ENCODE measurements around the gene SNUPN.

Gene SNUPN

DNA sequence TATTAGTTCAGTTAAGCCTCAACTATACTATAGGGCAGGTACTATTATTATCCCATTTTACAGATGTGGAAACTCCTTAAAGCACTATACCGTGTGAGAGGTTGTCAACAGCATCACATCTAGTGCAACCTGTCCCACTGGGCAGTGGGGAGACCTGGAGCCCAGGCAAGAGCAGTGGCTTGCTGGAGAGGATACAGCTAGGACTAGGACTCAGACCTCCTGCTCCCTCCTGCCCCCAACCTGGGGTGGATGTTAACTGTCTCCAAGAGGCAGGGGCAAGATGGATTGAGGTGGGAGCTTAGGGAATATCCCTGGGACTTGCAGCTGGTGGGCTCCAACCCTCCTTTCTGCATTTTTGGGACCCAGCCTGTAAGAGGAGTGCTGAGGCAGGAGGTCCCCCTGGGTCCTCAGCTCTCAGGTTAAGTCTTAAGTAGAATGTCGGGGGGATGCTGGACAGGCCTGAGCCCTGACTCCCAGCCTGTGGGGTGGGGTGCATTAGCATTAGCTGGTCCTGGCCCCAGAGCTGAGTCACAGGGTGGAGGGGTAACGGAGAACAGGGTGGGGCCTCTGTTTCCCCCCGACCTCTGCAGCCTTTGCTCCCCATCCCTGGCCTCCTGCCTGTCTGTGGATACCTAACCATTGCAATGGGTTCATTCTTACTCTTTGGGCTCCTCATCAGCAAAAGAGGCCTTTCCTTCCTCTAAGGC, 28.8 kb upstream of the SNUPN start:
- DNase-seq (ENCODE audit: low read depth in 2 of 2): no peak

- DNase-seq (ENCODE audit: low read depth in 2 of 2): no peak
Measured at GRCh38 chr15:75653347-75653913, 27.9 kb upstream of the SNUPN start.

DNA sequence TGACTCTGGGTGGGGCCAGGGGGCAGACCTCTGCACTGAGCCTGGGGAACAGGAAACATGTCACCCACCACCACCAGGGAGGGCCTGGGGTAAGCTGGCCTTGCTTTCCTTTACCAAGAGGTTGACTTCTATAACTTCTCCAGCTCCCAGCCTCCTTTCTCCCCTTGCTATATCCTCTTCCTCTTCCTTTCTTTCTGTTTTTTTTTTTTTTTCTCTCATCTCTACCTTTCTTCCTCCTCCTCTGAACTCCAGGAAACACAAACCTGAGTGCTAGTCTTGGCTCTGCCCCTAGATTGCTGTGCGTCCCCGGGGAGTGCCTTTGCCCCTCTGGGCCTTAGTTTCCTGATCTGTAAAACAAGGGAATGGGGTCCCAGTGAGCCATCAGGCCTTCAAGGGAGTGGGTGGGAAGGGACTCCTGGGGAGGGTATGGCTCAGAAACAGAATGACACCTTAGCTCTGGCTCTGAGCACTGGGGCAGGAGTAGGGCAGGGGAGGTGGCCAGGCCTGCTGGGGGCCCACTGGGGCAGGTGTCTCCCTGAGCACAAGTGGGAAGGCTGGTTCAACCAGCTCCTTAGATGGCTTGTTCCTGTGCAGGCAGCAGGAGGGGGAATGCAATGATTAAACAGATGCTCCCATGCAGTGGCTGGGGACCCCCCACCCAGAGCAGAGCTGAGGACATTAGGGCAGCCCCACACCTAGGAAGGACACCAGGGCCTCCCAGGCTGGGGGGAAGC, 26.5 kb upstream of the SNUPN start:
- DNase-seq (ENCODE audit: low read depth in 2 of 2): no peak

DNA sequence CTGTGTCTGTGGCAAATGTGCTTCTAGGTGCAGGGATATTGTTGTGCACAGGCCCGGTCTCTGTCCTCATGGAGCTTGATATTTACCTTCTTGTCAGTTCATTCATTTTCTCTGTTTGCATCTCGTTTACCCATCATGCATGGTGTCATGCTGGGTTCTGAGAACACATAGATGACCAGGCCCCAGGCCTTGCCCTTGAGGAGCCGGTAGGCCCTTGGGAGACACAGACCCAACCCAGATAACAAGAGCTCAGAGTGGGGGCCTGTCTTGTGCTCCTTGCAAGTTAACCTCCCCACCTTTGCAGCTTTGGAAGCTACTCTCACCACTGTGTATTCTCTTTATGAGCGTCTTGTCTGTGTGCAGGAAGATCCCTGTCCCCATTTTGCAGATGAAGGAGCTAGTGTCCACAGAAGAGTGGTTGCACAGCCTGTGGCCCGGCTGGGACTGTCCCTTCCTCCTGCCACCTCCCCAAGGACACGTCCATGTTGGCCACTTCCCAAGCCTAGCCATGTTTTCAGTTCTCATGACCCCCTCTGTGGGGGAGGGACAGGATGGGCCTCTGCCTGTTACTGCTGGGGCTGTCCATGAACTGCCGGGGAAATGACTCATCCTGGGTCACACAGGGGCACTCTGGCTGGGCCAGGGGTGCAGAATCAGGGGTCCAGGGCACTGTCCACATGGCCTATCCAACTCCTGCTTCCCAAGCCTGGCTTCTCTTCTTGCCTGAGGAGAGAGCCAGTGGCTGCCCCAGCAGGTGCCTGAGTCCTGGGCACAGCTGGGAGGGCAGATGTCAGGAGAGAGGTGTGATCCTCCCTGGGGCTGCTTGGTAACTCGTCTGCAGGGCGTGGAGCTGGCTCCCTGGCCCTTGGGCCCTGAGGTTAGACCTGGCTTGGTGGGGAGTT, 25.6 kb upstream of the SNUPN start:
- DNase-seq (ENCODE audit: low read depth in 2 of 2): no peak

DNA sequence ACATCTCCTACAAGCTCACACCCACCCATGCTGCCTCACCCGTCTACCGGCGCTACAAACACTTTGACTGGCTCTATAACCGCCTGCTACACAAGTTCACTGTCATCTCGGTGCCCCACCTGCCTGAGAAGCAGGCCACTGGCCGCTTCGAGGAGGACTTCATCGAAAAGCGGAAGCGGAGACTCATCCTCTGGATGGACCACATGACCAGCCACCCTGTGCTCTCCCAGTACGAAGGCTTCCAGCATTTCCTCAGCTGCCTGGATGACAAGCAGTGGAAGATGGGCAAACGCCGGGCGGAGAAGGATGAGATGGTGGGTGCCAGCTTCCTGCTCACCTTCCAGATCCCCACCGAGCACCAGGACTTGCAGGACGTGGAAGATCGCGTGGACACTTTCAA, 24.3 kb upstream of the SNUPN start:
- no peak for DNase-seq (ENCODE audit: low read depth in 2 of 2)

- DNase-seq (ENCODE audit: low read depth in 2 of 2): no peak
Measured at GRCh38 chr15:75649045-75649761, 23.7 kb upstream of the SNUPN start.

- no peak for DNase-seq (ENCODE audit: low read depth in 2 of 2)
Measured at GRCh38 chr15:75648156-75649000, 22.9 kb upstream of the SNUPN start.

DNA sequence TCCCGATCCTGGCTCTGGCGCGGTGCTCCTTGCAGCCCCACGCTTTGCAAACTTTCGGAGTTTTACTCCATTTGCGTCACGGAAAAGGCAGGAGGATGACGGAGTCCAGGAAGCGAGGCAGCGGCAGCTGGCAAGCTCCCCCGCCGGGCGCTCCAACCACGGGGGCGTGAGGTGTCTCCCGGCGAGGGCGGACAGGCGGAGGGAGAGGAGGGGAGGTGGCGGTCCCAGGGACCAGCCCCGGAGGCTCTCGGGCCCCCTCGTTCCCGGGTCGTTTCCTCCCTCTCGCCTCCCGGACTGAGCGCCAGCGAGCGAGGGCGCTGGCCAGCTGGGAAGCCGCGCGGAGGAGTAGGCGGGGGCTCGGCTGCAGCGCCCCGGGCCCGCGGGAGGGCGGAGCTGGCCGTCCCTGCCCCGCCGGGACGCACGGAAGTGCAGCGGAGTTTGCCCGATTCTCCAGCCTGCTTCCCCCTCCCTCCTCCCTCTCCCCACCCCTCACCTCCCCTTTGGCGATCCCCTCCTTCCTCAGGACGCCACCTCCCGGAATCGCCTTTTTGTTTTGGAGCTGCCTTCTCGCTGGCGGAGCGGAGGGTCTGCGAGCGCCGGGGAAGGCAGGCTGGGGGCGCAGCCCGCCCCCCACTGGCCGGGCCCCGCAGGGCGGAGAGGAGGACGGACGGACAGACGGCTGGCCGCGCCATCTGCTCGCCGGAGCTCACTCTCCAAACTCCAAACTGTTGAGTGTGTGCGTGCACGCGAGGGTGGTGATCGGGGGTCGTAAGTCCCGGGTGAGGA, 22.0 kb upstream of the SNUPN start, which contains the start of gene SNX33:
Gene SNX33 (plus strand): TSS at position 543 of the 786 bp plus-strand sequence. CDS start 1,191 bp downstream, outside the sequence.
- peak; percentile 48 to 51 for DNase-seq (ENCODE audit: low read depth in 2 of 2)

DNA sequence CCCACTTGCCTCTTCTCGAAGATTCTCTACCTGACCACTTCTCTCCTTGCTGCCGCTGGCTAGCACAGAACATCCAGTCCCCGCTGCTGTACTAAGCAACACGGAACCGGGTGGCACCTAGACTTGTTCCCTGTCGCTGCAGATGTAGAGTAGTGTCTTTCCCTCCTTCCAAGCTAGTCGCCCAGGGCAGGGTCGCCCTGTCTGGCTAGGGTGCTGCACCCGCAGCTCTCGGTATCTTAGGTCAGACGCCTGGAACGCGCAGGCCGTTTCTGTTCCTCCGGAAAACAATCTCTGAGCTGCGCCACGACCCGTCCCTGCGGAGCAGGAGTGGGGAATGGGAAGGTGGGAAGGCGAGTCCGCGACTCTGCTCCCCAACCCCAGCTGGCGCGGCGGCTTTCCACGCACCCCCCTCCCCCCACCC, 21.4 kb upstream of the SNUPN start:
- no peak for DNase-seq (ENCODE audit: low read depth in 2 of 2)

GRCh38 chr15:75646112-75646943, 20.8 kb upstream of the SNUPN start:
- DNase-seq (ENCODE audit: low read depth in 2 of 2): no peak

GRCh38 chr15:75644376-75644775, 18.9 kb upstream of the SNUPN start:
- DNase-seq (ENCODE audit: low read depth in 2 of 2): no peak

GRCh38 chr15:75641603-75642002, 16.1 kb upstream of the SNUPN start:
- no peak for DNase-seq (ENCODE audit: low read depth in 2 of 2)

- DNase-seq (ENCODE audit: low read depth in 2 of 2): no peak
Measured at GRCh38 chr15:75641179-75641503, 15.6 kb upstream of the SNUPN start.

GRCh38 chr15:75640483-75641178, 15.1 kb upstream of the SNUPN start:
- DNase-seq (ENCODE audit: low read depth in 2 of 2): no peak

DNA sequence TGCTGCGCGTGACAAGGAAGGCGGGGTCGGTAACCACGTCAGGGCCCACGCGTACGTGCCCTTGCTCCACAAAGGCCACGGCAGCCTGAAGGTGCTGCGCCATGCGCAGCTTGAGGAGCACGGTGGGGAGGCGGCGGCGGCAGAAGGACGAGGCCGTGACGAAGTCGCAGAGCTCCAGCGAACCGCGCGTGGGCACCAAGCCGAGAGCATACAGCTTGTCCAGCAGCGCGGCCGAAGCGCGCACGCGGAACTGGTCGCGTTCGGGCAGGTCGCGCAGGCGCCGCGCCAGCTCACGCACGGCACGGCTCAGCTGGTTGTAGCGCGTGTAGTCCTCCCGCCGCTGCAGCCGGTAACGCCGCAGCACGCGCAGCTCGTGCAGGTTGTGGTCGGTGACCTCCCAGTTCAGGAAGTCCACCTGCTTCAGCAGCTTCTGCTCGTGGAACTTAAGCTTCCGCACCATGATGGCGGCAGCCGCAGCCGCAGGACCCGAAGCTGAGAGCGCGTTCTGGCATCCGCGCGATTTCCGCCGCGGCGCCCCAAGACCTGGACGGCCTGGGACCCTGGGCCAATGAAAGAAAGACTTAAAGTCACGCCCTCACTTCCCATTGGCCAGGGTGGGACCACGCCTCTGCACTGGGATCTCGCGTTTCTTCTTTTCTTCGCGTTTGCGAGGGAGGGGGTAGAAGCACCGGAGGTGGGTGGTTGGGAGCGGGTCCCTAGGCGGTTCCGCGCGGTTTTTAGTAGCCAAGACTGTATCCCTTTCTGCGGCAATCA, 14.4 kb upstream of the SNUPN start, which contains the start of gene IMP3:
Gene IMP3 (minus strand): TSS at position 516 of the 774 bp plus-strand sequence. CDS start 56 bp downstream, at position 460.
- peak; percentile 84 to 87 for DNase-seq (ENCODE audit: low read depth in 2 of 2)

- no peak for DNase-seq (ENCODE audit: low read depth in 2 of 2)
Measured at GRCh38 chr15:75639191-75639708, 13.7 kb upstream of the SNUPN start.

Data from stimulated activated CD8-positive, alpha-beta memory T cell treated with anti-CD3 and anti-CD28 coated beads, Interleukin-2, amount 100 ng/mL, for 48 hours (primary cell).